GM12878 (cell line): Measurements from ENCODE around the gene SMC1B. TPM values are rescaled to one million over a fixed set of nuclear protein-coding genes. Genes with fewer than 3 reads are reported as not detected.
A peak's percentile ranks its signal among the peaks of the same experiment; 100 is the strongest.

Experiments used
- ATAC-seq: fragments of 200-7000 bp; cut with Tn5 transposase; 3 replicates; pipeline ENCODE4 v1.9.1; 2020; ENCODE audit warnings: mild to moderate bottlenecking, moderate library complexity
- BruUV-seq: library from RNA; stranded (reverse); fragments of 400-500 nt; replicated peaks from 2 replicates; lab custom pipeline; 2021; lab: Mats Ljungman, UMichigan
- CTCF ChIA-PET: fragments of 300-600 bp; sonication (Branson Sonifier 250); formaldehyde crosslinking; extraction: SDS; loops from one replicate; lab custom pipeline; 2021; ENCODE audit warnings: inconsistent platforms; lab: Yijun Ruan, JAX
- POLR2A ChIA-PET: fragments of 350-600 bp; formaldehyde crosslinking; extraction: SDS; loops from one replicate; lab custom pipeline; 2021; ENCODE audit warnings: inconsistent platforms; lab: Charles Lee
- RAD21 ChIA-PET: fragments of 300-600 bp; sonication (Branson Sonifier 250); formaldehyde crosslinking; loops from one replicate; lab custom pipeline; 2023; ENCODE audit warnings: antibody characterized with exemption; ENCODE audit not compliant: unreplicated experiment; lab: Charles Lee
- SMC1A ChIA-PET: fragments of 300-600 bp; sonication (Branson Sonifier 250); formaldehyde crosslinking; loops from one replicate; lab custom pipeline; 2023; ENCODE audit not compliant: unreplicated experiment, uncharacterized antibody; lab: Charles Lee
- DNase-seq: peaks from one replicate; pipeline ENCODE4 v3.0.0-alpha.2; 2011; ENCODE audit warnings: low read depth, low spot score
- FAIRE-seq: peaks from 3 replicates; lab custom pipeline; 2011; peaks lifted over from hg19 to GRCh38; lab: Jason Lieb, UNC
- H2AFZ ChIP-seq: 2 replicates; pipeline ENCODE4 v1.6.0; 2011; ENCODE audit warnings: low read depth, low read length, control low read depth; ENCODE audit not compliant: control insufficient read depth
- H3K27ac ChIP-seq: 2 replicates; pipeline ENCODE4 v1.5.1; 2011; ENCODE audit warnings: control low read depth; ENCODE audit not compliant: control insufficient read depth, insufficient read depth
- H3K27me3 ChIP-seq, 2 experiments: replicated peaks in 1 of 2; 2 replicates each; pipeline versions ENCODE4 v1.6.0 to v1.6.1; 2011; ENCODE audit warnings: low read length in 1 of 2; ENCODE audit not compliant: control insufficient read depth in 2 of 2, insufficient read depth in 2 of 2
- H3K36me3 ChIP-seq, 2 experiments: 2 replicates each; pipeline ENCODE4 v1.5.1; 2011; ENCODE audit warnings: low read length in 1 of 2; ENCODE audit not compliant: control insufficient read depth in 2 of 2, insufficient read depth in 2 of 2
- H3K4me1 ChIP-seq: 2 replicates; pipeline ENCODE4 v1.6.1; 2011; ENCODE audit warnings: mild to moderate bottlenecking, low read length, moderate library complexity, mixed read lengths; ENCODE audit not compliant: control insufficient read depth, insufficient read depth
- H3K4me2 ChIP-seq: 2 replicates; pipeline ENCODE4 v1.6.0; 2011; ENCODE audit warnings: control low read depth; ENCODE audit not compliant: control insufficient read depth, insufficient read depth
- H3K4me3 ChIP-seq: fragments of 200-600 bp; sonication (generic); 2 replicates; pipeline ENCODE4 v1.5.1; 2016
- H3K79me2 ChIP-seq: 2 replicates; pipeline ENCODE4 v1.6.0; 2011; ENCODE audit warnings: low read length; ENCODE audit not compliant: control insufficient read depth, insufficient read depth
- H3K9ac ChIP-seq: 2 replicates; pipeline ENCODE4 v1.8.0; 2011; ENCODE audit warnings: low read length, control low read depth, mixed read lengths; ENCODE audit not compliant: control insufficient read depth, insufficient read depth
- H3K9me3 ChIP-seq: replicated peaks from 3 replicates; pipeline ENCODE4 v1.5.1; 2011; ENCODE audit warnings: mild to moderate bottlenecking, low read length; ENCODE audit not compliant: control insufficient read depth, insufficient read depth
- H4K20me1 ChIP-seq: 2 replicates; pipeline ENCODE4 v1.6.0; 2011; ENCODE audit not compliant: control insufficient read depth, insufficient read depth
- ATF3 ChIP-seq: IDR thresholded peaks from 2 replicates; pipeline ENCODE4 v1.6.1; 2011; ENCODE audit warnings: low read depth, mild to moderate bottlenecking, low read length, moderate library complexity, borderline replicate concordance; ENCODE audit errors: extremely low read depth
- CHD1 ChIP-seq: IDR thresholded peaks from 2 replicates; pipeline ENCODE4 v1.6.1; 2012; ENCODE audit warnings: low read depth, low read length, improper control_type of control experiment
- FOXK2 ChIP-seq: fragments of 450-650 bp; IDR thresholded peaks from 2 replicates; pipeline ENCODE4 v1.6.1; 2017; ENCODE audit warnings: mild to moderate bottlenecking, moderate library complexity
- GATAD2B ChIP-seq: fragments of 450-650 bp; conservative IDR thresholded peaks from 2 replicates; pipeline ENCODE4 v1.6.1; 2017; ENCODE audit warnings: low read depth, mild to moderate bottlenecking, moderate library complexity
- HDAC2 ChIP-seq: fragments of 200-600 bp; sonication (generic); IDR thresholded peaks from 2 replicates; pipeline ENCODE4 v1.6.1; 2017
- IKZF2 ChIP-seq, 2 experiments: fragments of 450-650 bp; IDR thresholded peaks; 2 replicates each; pipeline ENCODE4 v1.6.1; 2017; ENCODE audit warnings: mild to moderate bottlenecking in 2 of 2, moderate library complexity in 2 of 2
- LARP7 ChIP-seq: fragments of 450-650 bp; IDR thresholded peaks from 2 replicates; pipeline ENCODE4 v1.6.1; 2017; ENCODE audit warnings: mild to moderate bottlenecking
- MTA2 ChIP-seq: fragments of 450-650 bp; IDR thresholded peaks from 2 replicates; pipeline ENCODE4 v1.6.1; 2016; ENCODE audit warnings: low read depth, mild to moderate bottlenecking, moderate library complexity
- NFXL1 ChIP-seq: fragments of 450-650 bp; IDR thresholded peaks from 2 replicates; pipeline ENCODE4 v1.6.1; 2017; ENCODE audit warnings: antibody characterized with exemption, mild to moderate bottlenecking, borderline replicate concordance
- NR2C1 ChIP-seq: fragments of 450-650 bp; IDR thresholded peaks from 2 replicates; pipeline ENCODE4 v1.6.1; 2017; ENCODE audit warnings: antibody characterized with exemption, mild to moderate bottlenecking, moderate library complexity
- RCOR1 ChIP-seq: conservative IDR thresholded peaks from 2 replicates; pipeline ENCODE4 v1.6.1; 2012; ENCODE audit warnings: low read depth, low read length, improper control_type of control experiment
- TBL1XR1 ChIP-seq: IDR thresholded peaks from 2 replicates; pipeline ENCODE4 v1.6.1; 2012; ENCODE audit warnings: low read depth, low read length, improper control_type of control experiment
- ZBTB4 ChIP-seq: fragments of 450-650 bp; formaldehyde crosslinking; IDR thresholded peaks from 2 replicates; pipeline ENCODE4 v1.4.0; 2022; ENCODE audit warnings: mild to moderate bottlenecking, moderate library complexity
- WGBS: methylation state at CpG from one replicate; pipeline ENCODE4 v1.1.6; 2016; ENCODE audit warnings: low lambda C conversion rate; ENCODE audit not compliant: insufficient replicate concordance, insufficient coverage; ENCODE audit errors: missing lambda C conversion rate; 5-methylcytosine and 5-hydroxymethylcytosine counted together
- in situ Hi-C: fragments of 300-500 bp; cut with MboI; formaldehyde crosslinking; loops from 9 replicates; pipeline ENCODE4 v1.14.3; 2018; ENCODE audit warnings: mixed read lengths
- intact Hi-C: fragments of 100-400 bp; cut with micrococcal nuclease; formaldehyde crosslinking; loops from one replicate; pipeline ENCODE4 v1.14.2; 2022; ENCODE audit not compliant: unreplicated experiment
- polyA plus RNA-seq, 11 experiments: library from polyadenylated mRNA; depleted of rRNA in 4 of 11; unstranded in 6 of 11; stranded (reverse) in 5 of 11; fragments of >200 nt; fragmentation: Nextera tagmentation in 4 of 11; fragmentation: Illumina TruSeq in 1 of 11; extraction: Ambion mirVana in 4 of 11; extraction: Trizol in 1 of 11; gene quantifications; 1 replicate in 1 of 11; 2 replicates in 10 of 11; pipeline versions ENCODE4 v1.2.1 to v1.2.3, GENCODE V29; 2011 to 2016; ENCODE audit warnings: inconsistent platforms in 2 of 11, missing spikeins in 2 of 11, low read depth in 1 of 11
- total RNA-seq, 4 experiments: library from RNA; depleted of rRNA in 3 of 4; stranded (reverse); fragments of >200 nt in 3 of 4; fragmentation: Illumina TruSeq in 1 of 4; extraction: Trizol in 1 of 4; gene quantifications; 2 replicates each; pipeline versions ENCODE4 v1.2.1 to v1.2.3, GENCODE V29; 2013 to 2021
- TF ChIP-seq, protein P1 (sequence below): fragments of 450-650 bp; IDR thresholded peaks from 2 replicates; pipeline ENCODE4 v1.6.1; 2016; ENCODE audit warnings: mild to moderate bottlenecking

The SMC1B gene
- total and polyA plus RNA-seq, 10 of the 15 experiments (the other 5 are each of a cell fraction or from before 2014, with no cell fraction given), result not detected

DNA sequence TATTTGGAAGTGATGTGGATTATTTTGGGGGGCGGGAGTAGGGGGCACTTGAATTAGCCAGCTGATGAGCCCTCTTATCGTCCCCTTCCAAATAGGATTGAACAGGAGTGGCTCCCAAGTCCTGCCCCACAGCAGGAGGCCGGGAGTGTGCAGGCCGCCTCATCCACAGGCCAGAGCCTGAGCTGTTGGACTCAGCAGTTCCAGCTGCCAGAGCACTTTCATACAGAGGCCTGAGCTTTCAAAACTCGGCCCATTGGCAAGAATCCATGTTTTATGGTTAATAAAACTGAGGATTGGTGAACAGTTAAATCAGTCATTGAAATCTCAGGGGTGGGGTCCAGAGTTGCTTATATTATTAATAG lies 94.1 kb downstream of the SMC1B start (continued):
- TF ChIP-seq, protein P1, sequence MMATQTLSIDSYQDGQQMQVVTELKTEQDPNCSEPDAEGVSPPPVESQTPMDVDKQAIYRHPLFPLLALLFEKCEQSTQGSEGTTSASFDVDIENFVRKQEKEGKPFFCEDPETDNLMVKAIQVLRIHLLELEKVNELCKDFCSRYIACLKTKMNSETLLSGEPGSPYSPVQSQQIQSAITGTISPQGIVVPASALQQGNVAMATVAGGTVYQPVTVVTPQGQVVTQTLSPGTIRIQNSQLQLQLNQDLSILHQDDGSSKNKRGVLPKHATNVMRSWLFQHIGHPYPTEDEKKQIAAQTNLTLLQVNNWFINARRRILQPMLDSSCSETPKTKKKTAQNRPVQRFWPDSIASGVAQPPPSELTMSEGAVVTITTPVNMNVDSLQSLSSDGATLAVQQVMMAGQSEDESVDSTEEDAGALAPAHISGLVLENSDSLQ, result no peak
- TF ChIP-seq IKZF2 (IDR thresholded peaks at IDR 0.05) (0 out of 4 replicates have a peak, but pooled peaks of 1 of the 2 experiments have one; percentile 5), RCOR1 (no peak), CHD1 (no peak), NR2C1 (no peak), LARP7 (no peak), MTA2 (no peak)

- H3K9ac ChIP-seq, result no peak overlapping the region; the same call in 1 of the 2 replicates
- TF ChIP-seq ZBTB4 (no peak), LARP7 (no peak), FOXK2 (no peak), GATAD2B (0 out of 2 replicates have a peak, but pooled peaks have one; percentile 9), TBL1XR1 (0 out of 2 replicates have a peak, but pooled peaks have one; percentile 7), NFXL1 (no peak), ATF3 (no peak), HDAC2 (no peak)
These were observed 94.7 kb downstream of the SMC1B start for GRCh38 chr22:45318558-45319323.

More at GRCh38 chr22:45318558-45319323, 94.7 kb downstream of the SMC1B start:
- H3K4me1 ChIP-seq, result peaks cover 24% of the 10 kb centered on the region
- no peaks in the 10 kb centered on the region for H3K27me3 ChIP-seq
- ChIA-PET RAD21 (interaction anchor here (1.2 to 1.7 kb wide), 3 partner anchors 8 to 78 kb away, joined by 3 to 6 read pairs (median 4); no protein-coding TSS in a partner anchor), POLR2A (interaction anchor here (1.1 kb wide), 1 partner anchor 10 kb away, joined by 4 read pairs; no protein-coding TSS in a partner anchor), SMC1A (interaction anchor here (1.2 to 2.0 kb wide), 4 partner anchors 10 to 70 kb away, joined by 3 to 6 read pairs (median 5); partner anchors contain the start of gene FAM118A), CTCF (interaction anchor here (0.7 to 1.0 kb wide), 2 partner anchors 10 to 55 kb away, joined by 3 read pairs; no protein-coding TSS in a partner anchor)
- intact Hi-C loops (loop anchor here (5.0 kb wide), 1 partner anchor 36 kb away; the partner anchor contains the start of gene UPK3A), in situ Hi-C loops (no loop called here)
- H3K36me3 ChIP-seq, result peaks cover 5% of the 10 kb centered on the region in 2 experiments; a peak in 3 of 4 replicates
- WGBS, result 12% methylated on average over 12 of the region's 12 CpGs
- DNase-seq (peak; percentile 46), ATAC-seq (peak; percentile 85), FAIRE-seq (peak; percentile 69)
- BruUV-seq, result TSS peak; percentile 46
- H3K4me3 ChIP-seq, result peak overlapping the region; percentile 4; the same call in 1 of the 2 replicates
- peak overlapping the region; percentile 60 for H3K4me2 ChIP-seq
- H2AFZ ChIP-seq, result peak overlapping the region; percentile 31
- H3K27ac ChIP-seq, result peak overlapping the region; percentile 87
- peaks cover 14% of the 10 kb centered on the region for H3K79me2 ChIP-seq
- H3K9me3 ChIP-seq, result no peaks in the 10 kb centered on the region
- peaks cover 3% of the 10 kb centered on the region; the same call in 1 of the 2 replicates for H4K20me1 ChIP-seq
